Measurements from ENCODE around the gene USP3. TPM values are rescaled to one million over a fixed set of nuclear protein-coding genes. Genes with fewer than 3 reads are reported as not detected.

Gene USP3
- total and polyA plus RNA-seq, 3 donors from 2014 or later = 23.2 to 43.1 (median 38.5) TPM

GRCh38 chr15:63595065-63595464 lies 90.7 kb downstream of the USP3 start:
- TF ChIP-seq POLR2A (IDR thresholded peaks at IDR 0.05) = no peak
- TF ChIP-seq, protein P1, sequence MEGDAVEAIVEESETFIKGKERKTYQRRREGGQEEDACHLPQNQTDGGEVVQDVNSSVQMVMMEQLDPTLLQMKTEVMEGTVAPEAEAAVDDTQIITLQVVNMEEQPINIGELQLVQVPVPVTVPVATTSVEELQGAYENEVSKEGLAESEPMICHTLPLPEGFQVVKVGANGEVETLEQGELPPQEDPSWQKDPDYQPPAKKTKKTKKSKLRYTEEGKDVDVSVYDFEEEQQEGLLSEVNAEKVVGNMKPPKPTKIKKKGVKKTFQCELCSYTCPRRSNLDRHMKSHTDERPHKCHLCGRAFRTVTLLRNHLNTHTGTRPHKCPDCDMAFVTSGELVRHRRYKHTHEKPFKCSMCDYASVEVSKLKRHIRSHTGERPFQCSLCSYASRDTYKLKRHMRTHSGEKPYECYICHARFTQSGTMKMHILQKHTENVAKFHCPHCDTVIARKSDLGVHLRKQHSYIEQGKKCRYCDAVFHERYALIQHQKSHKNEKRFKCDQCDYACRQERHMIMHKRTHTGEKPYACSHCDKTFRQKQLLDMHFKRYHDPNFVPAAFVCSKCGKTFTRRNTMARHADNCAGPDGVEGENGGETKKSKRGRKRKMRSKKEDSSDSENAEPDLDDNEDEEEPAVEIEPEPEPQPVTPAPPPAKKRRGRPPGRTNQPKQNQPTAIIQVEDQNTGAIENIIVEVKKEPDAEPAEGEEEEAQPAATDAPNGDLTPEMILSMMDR (IDR thresholded peaks at IDR 0.05) = no peak
- peaks cover 22% of the 10 kb centered on the region for H3K4me1 ChIP-seq
- H3K4me3 ChIP-seq = no peak overlapping the region
- H3K27ac ChIP-seq = no peak overlapping the region
- DNase-seq = no peak
- H3K27me3 ChIP-seq = no peaks in the 10 kb centered on the region
- no peaks in the 10 kb centered on the region for H3K9me3 ChIP-seq
- no peaks in the 10 kb centered on the region for H3K36me3 ChIP-seq (ENCODE audit: low read depth, missing control alignments)
- intact Hi-C loops (cut with DNase I; ENCODE audit: low total_unique reads) = loop anchor here (5.0 kb wide), 1 partner anchor 93 kb away; the partner anchor contains the start of gene USP3
- 71 to 91% methylated on average over 3 of the region's 3 CpGs for WGBS, 2 donors

GRCh38 chr15:63595688-63596087 lies 91.3 kb downstream of the USP3 start:
- no peaks in the 10 kb centered on the region for H3K27me3 ChIP-seq
- no peaks in the 10 kb centered on the region for H3K9me3 ChIP-seq
- peak overlapping the region; percentile 53 to 89 for H3K27ac ChIP-seq
- WGBS, 2 donors = 78 to 88% methylated on average over 1 of the region's 1 CpG
- no peak overlapping the region for H3K4me3 ChIP-seq
- intact Hi-C loops (cut with DNase I; ENCODE audit: low total_unique reads) = loop anchor here (5.0 kb wide), 1 partner anchor 93 kb away; the partner anchor contains the start of gene USP3
- TF ChIP-seq POLR2A (IDR thresholded peaks at IDR 0.05) = no peak
- TF ChIP-seq, protein P1 (IDR thresholded peaks at IDR 0.05) = no peak
- no peaks in the 10 kb centered on the region for H3K36me3 ChIP-seq (ENCODE audit: low read depth, missing control alignments)
- DNase-seq = no peak
- peaks cover 24% of the 10 kb centered on the region for H3K4me1 ChIP-seq

- no peak for TF ChIP-seq POLR2A (IDR thresholded peaks at IDR 0.05)
- TF ChIP-seq, protein P1 (IDR thresholded peaks at IDR 0.05) = no peak
- no peak for DNase-seq
- Histone ChIP-seq H3K9me3 (no peaks in the 10 kb centered on the region), H3K36me3 (ENCODE audit: low read depth, missing control alignments) (no peaks in the 10 kb centered on the region), H3K4me3 (no peak overlapping the region), H3K27me3 (no peaks in the 10 kb centered on the region), H3K4me1 (peaks cover 25% of the 10 kb centered on the region), H3K27ac (peak overlapping the region; percentile 53 to 89)
- intact Hi-C loops (cut with DNase I; ENCODE audit: low total_unique reads) = loop anchor here (5.0 kb wide), 1 partner anchor 94 kb away; the partner anchor contains the start of gene USP3
- 50 to 68% methylated on average over 2 of the region's 2 CpGs for WGBS, 2 donors
Observed at GRCh38 chr15:63596676-63597037, 92.3 kb downstream of the USP3 start.

- intact Hi-C loops (cut with DNase I; ENCODE audit: low total_unique reads) = loop anchor here (5.0 kb wide), 1 partner anchor 95 kb away; the partner anchor contains the start of gene USP3
- DNase-seq = peak; percentile 63
- Histone ChIP-seq H3K36me3 (ENCODE audit: low read depth, missing control alignments) (no peaks in the 10 kb centered on the region), H3K9me3 (no peaks in the 10 kb centered on the region), H3K4me1 (peaks cover 31% of the 10 kb centered on the region), H3K4me3 (peak within 1 kb of the TSS; percentile 26 to 29), H3K27ac (peak within 1 kb of the TSS; percentile 53 to 89), H3K27me3 (no peaks in the 10 kb centered on the region)
- no peak for TF ChIP-seq POLR2A (IDR thresholded peaks at IDR 0.05)
- TF ChIP-seq, protein P1 (IDR thresholded peaks at IDR 0.05) = no peak
- 37 to 52% methylated on average over 16 to 17 of the region's 23 CpGs for WGBS, 2 donors
Observed at GRCh38 chr15:63597038-63597790, 92.8 kb downstream of the USP3 start, which contains the start of gene FBXL22. Gene FBXL22 (plus strand): TSS chr15:63597387. CDS start chr15:63597393, 6 bp downstream.

Measured in testis (tissue), 3 donors.